HUES48 (cell line): ENCODE results near the gene GALNT17.

Experiments used
- H3K27ac ChIP-seq: one replicate; pipeline ENCODE4 v1.7.0; 2013; ENCODE audit warnings: low read depth, low read length, inconsistent platforms
- H3K27me3 ChIP-seq: 2 replicates; pipeline ENCODE4 v1.6.1; 2013; ENCODE audit warnings: mild to moderate bottlenecking, low read length; ENCODE audit not compliant: control insufficient read depth, insufficient read depth
- H3K36me3 ChIP-seq: 2 replicates; pipeline ENCODE4 v1.6.1; 2013; ENCODE audit warnings: low read length; ENCODE audit not compliant: control insufficient read depth, insufficient read depth
- H3K4me1 ChIP-seq: 2 replicates; pipeline ENCODE4 v1.6.1; 2013; ENCODE audit warnings: mild to moderate bottlenecking, low read length; ENCODE audit not compliant: control insufficient read depth, insufficient read depth
- H3K4me3 ChIP-seq: 2 replicates; pipeline ENCODE4 v1.5.1; 2013; ENCODE audit warnings: mild to moderate bottlenecking, low read depth, low read length
- H3K9ac ChIP-seq: 2 replicates; pipeline ENCODE4 v1.6.1; 2013; ENCODE audit warnings: mild to moderate bottlenecking, low read depth, low read length, moderate library complexity
- H3K9me3 ChIP-seq: 2 replicates; pipeline ENCODE4 v1.6.1; 2013; ENCODE audit warnings: low read length; ENCODE audit not compliant: control insufficient read depth, insufficient read depth

The GALNT17 gene

DNA sequence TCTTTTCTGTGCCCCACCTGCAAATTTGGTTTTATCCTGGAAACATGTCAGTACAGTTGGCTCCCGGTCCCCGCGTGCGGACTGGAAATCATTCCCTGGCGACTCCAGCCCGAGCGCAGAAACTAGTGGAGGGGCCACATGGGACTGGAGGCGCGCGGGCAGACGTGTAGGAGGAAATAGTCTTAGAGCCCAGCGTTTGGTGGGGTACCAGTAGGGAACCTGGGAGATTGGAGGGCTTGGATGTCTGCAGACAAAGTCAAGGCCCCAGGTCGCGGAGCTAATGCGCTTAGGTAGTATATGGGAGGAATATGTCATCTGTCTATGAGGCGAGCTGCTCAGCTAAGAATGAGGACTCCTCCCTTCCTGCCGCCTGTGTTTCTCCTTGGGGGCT is 1.3 kb downstream of the GALNT17 start:
- H3K4me1 ChIP-seq = peaks cover 23% of the 10 kb centered on the region
- H3K9me3 ChIP-seq = no peaks in the 10 kb centered on the region
- no peak overlapping the region for H3K9ac ChIP-seq
- no peak overlapping the region for H3K27ac ChIP-seq
- H3K27me3 ChIP-seq = 0 out of 2 replicates have a peak, but pooled peaks cover 4% of the 10 kb centered on the region
- H3K4me3 ChIP-seq = peak overlapping the region; percentile 81
- H3K36me3 ChIP-seq = peaks cover 11% of the 10 kb centered on the region; the same call in 1 of the 2 replicates

DNA sequence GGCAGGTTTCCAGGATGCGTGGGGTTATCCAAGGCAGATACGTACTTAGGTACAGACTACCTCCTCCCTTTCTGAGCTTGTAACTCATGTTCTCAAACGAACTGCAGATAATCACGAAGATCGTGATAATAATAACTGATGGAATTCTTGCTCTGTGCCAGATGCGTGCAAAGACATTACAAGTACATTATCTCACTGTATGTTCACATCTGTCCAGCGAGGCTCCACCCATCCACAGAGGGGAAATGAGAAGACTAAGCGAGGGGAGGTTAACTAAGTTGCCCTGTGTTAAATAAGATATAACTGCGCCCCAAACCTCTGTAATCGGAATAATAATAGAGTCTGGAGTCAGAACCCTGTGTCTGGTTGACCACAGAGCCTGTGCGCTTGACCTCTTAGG is 1.9 kb downstream of the GALNT17 start:
- H3K4me1 ChIP-seq = peaks cover 23% of the 10 kb centered on the region
- H3K27me3 ChIP-seq = 0 out of 2 replicates have a peak, but pooled peaks cover 4% of the 10 kb centered on the region
- no peaks in the 10 kb centered on the region for H3K9me3 ChIP-seq
- H3K27ac ChIP-seq = no peak overlapping the region
- peak overlapping the region; percentile 81 for H3K4me3 ChIP-seq
- peaks cover 11% of the 10 kb centered on the region; the same call in 1 of the 2 replicates for H3K36me3 ChIP-seq
- no peak overlapping the region for H3K9ac ChIP-seq

DNA sequence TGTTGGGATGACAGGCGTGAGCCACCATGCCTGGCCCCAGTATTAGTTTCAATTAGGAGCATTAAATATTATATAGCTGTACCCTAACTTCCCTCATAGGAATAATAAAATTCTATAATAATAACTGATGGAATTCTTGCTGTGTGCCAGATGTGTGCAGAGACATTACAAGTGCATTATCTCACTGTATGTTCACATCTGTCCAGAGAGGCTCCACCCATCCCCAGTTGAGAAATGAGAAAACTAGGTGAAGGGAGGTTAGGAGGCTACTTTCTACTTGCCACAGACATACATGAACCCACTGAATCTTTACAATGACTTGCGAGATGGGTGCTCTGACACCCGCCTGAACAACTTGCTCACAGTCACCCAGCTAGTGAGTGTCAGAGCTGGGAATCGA is 3.2 kb downstream of the GALNT17 start:
- Histone ChIP-seq H3K9ac (no peak overlapping the region), H3K4me1 (peaks cover 17% of the 10 kb centered on the region), H3K27ac (no peak overlapping the region), H3K27me3 (0 out of 2 replicates have a peak, but pooled peaks cover 4% of the 10 kb centered on the region), H3K36me3 (peaks cover 13% of the 10 kb centered on the region), H3K4me3 (no peak overlapping the region), H3K9me3 (no peaks in the 10 kb centered on the region)

DNA sequence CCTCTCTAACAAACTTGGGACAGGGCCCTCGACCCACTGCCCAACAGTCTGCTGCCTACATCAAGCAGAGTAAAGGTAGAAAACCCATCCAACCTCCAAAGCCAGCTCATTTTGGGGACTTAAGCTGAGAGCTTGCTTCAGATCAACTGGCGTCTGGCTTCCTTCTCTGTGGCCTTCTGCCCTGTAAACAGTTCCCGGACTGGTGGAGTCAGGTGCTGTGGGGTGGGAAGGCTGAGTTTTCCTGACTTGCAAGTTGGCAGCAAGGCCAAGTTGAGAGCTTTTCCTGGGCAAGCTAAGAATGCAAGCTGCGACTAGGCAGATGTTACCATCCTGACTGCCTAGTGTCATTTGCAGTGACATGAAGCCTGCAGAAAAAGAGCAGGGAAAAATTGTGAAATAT is 3.7 kb downstream of the GALNT17 start:
- peaks cover 11% of the 10 kb centered on the region for H3K4me1 ChIP-seq
- no peak overlapping the region for H3K4me3 ChIP-seq
- no peak overlapping the region for H3K27ac ChIP-seq
- no peaks in the 10 kb centered on the region for H3K9me3 ChIP-seq
- peaks cover 18% of the 10 kb centered on the region for H3K36me3 ChIP-seq
- H3K9ac ChIP-seq = no peak overlapping the region
- 0 out of 2 replicates have a peak, but pooled peaks cover 4% of the 10 kb centered on the region for H3K27me3 ChIP-seq

DNA sequence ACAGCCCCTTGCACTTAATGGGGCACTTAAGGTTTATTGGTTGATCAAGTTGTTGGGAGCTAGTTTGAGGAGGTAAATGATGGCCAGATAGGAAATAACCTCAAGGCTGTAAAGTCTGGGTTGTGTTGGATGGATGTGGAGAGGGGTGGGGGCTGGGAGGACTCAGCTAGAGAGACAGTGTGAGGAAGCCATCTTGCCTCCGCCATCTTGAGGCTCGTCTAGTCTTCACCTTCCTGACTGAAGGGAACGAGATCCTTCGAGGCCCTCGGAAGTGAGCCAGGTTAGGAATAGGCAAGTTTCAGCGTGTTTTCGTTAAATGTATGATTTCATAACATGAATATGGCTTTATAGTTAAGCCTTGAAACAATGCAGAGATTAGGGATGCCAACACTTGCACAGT is 5.5 kb downstream of the GALNT17 start:
- H3K36me3 ChIP-seq = peaks cover 26% of the 10 kb centered on the region
- H3K27ac ChIP-seq = no peak overlapping the region
- H3K9me3 ChIP-seq = no peaks in the 10 kb centered on the region
- peaks cover 11% of the 10 kb centered on the region for H3K4me1 ChIP-seq
- 0 out of 2 replicates have a peak, but pooled peaks cover 2% of the 10 kb centered on the region for H3K27me3 ChIP-seq
- H3K4me3 ChIP-seq = no peak overlapping the region
- H3K9ac ChIP-seq = no peak overlapping the region

DNA sequence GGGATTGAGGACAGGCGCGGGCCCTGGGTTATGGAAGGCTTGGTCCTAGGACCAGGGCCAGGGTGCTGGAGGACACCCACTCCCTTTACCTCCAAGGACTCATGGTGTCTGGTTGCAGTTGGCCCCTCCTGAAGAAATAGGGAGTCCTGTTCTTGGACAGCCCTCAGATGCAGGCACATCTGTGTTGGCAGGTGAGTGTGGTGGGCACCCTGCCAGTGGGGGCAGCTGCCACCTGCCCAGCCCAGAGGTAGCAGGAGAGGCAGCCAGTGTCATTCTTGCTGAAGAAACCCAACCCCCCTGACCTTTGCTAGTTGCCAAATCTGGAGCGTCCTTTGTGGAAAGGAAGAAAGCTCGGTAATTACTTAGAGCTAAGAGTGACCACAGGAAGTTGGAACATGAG is 8.3 kb downstream of the GALNT17 start:
- Histone ChIP-seq H3K4me1 (no peaks in the 10 kb centered on the region; the same call in 1 of the 2 replicates), H3K9ac (no peak overlapping the region), H3K4me3 (no peak overlapping the region), H3K9me3 (no peaks in the 10 kb centered on the region), H3K27me3 (no peaks in the 10 kb centered on the region), H3K36me3 (peaks cover 24% of the 10 kb centered on the region), H3K27ac (no peak overlapping the region)

DNA sequence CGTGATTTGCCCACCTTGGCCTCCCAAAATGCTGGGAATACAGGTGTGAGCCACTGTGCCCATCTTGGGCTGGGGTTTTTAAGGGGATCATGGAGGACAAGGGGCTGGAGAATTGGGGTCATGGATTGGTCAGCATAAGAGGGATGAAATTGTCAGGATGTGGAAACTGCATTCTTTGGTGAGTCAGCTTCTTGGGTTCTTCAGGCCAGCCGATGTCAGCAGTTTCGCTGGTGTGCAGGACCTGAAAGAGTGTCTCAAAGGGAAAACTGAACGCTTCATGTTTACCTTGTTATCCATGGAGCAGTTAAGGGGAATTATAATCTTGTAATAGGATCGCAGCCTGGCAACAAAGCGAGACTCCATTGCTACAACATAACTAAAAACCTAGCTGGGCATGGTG is 13.0 kb downstream of the GALNT17 start:
- Histone ChIP-seq H3K4me1 (0 out of 2 replicates have a peak, but pooled peaks cover 4% of the 10 kb centered on the region), H3K4me3 (no peak overlapping the region), H3K27ac (no peak overlapping the region), H3K9ac (no peak overlapping the region), H3K9me3 (no peaks in the 10 kb centered on the region), H3K27me3 (no peaks in the 10 kb centered on the region), H3K36me3 (peaks cover 25% of the 10 kb centered on the region)

DNA sequence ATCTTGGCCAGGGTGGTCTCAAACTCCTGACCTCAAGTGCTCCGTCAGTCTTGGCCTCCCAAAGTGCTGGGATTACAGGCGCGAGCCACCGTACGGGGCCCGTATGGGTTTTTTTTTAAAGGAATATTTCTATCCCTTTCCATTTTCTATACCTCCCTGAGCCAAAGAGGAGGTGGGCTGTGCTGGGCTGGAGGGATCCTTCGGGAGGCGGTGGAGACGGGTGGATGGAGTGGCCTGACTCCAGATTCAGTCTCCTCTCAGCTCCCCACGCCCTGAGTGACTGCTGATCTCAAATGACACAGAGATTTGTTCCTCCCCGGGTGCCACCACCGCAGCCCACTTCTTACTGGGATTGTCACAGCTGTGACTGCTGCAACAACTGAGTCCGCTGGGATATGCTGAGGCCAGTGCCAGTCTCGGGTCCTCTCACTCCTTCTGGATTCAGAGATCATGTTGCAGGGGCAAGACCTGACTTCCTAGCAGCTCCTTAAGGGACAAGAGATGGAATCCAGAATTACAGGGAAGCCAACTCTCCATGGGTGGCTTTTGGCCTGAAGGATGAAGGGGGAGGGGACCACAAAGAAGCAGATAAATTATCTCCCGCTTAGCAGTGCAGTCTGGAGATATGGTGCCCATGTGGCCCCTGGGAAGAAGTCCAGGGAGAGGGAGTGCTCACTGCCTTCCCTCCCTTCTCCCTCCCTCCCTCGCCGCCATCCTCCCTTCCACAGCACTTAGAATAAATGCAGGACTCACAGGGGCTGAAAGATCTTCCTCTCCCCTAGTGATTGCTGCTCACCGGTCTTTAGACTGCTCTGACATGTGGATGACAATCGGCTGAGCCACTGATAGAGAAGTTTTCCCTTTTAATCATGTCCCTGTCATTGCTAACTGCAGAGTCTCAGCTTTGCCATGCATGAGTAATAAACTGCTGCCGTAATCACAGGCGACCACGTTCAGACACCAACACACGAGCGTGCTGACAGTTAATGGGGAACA is 14.3 kb downstream of the GALNT17 start:
- 0 out of 2 replicates have a peak, but pooled peaks cover 4% of the 10 kb centered on the region for H3K4me1 ChIP-seq
- no peak overlapping the region for H3K9ac ChIP-seq
- H3K9me3 ChIP-seq = no peaks in the 10 kb centered on the region
- peaks cover 16% of the 10 kb centered on the region for H3K36me3 ChIP-seq
- H3K27ac ChIP-seq = no peak overlapping the region
- H3K4me3 ChIP-seq = no peak overlapping the region
- no peaks in the 10 kb centered on the region for H3K27me3 ChIP-seq

DNA sequence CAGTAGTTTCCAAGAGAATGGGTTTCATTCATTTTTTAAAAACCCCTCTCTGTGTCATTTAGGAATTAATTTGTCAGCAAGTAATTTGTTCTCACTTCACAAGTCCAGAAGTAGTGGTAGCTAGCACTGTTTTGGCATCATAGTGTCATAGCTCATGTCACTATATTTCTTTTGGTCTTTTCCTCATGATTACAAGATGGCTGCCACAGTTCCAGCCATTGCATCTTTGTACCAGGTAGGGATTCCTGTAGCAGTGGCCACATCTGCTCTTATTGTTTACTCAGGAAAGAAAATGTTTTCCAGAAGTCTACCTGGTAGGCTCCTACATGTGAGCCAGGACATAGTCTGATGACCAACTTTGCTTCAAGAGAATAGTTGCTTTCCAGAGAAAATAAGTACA is 16.2 kb downstream of the GALNT17 start:
- H3K9ac ChIP-seq = no peak overlapping the region
- no peaks in the 10 kb centered on the region for H3K9me3 ChIP-seq
- H3K36me3 ChIP-seq = peaks cover 13% of the 10 kb centered on the region; the same call in 1 of the 2 replicates
- H3K4me1 ChIP-seq = peaks cover 11% of the 10 kb centered on the region
- no peaks in the 10 kb centered on the region for H3K27me3 ChIP-seq
- no peak overlapping the region for H3K27ac ChIP-seq
- H3K4me3 ChIP-seq = no peak overlapping the region

DNA sequence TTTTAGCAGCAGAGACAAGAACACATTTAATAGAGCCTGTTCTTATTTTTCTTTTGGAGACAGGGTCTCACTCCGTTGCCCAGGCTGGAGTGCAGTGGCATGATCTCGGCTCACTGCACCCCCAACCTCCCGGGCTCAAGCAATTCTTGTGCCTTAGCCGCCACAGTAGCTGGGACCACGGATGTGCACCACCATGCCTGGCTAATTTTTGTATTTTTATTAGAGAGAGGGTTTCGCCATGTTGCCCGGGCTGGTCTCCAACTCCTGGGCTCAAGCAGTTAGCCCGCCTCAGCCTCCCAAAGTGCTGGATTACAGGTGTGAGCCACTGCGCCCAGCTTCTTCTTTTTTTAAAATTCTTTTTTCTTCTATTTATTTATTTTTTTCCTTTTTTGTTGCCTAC is 23.3 kb downstream of the GALNT17 start:
- Histone ChIP-seq H3K4me3 (no peak overlapping the region), H3K27me3 (no peaks in the 10 kb centered on the region), H3K9ac (no peak overlapping the region), H3K9me3 (no peaks in the 10 kb centered on the region), H3K27ac (no peak overlapping the region), H3K4me1 (peaks cover 7% of the 10 kb centered on the region), H3K36me3 (peaks cover 12% of the 10 kb centered on the region; the same call in 1 of the 2 replicates)

DNA sequence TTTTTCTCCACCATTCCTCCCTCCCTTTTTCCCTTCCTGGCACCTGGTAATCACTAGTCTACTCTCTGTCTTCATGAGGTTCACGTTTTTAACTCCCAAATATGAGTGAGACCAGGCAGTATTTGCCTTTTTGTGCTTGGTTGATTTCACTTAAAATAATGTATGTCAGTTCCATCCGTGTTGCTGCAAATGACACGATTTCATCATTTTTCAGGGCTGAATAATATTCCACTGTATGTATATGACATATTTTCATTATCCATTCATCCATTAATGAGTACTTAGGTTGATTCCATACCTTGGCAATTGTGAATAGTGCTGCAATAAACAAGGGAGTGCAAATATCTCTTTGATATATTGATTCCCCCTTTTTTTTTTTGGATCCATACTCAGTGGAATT is 25.8 kb downstream of the GALNT17 start:
- Histone ChIP-seq H3K27me3 (no peaks in the 10 kb centered on the region), H3K9me3 (no peaks in the 10 kb centered on the region), H3K4me3 (no peak overlapping the region), H3K36me3 (peaks cover 12% of the 10 kb centered on the region; the same call in 1 of the 2 replicates), H3K9ac (no peak overlapping the region), H3K4me1 (no peaks in the 10 kb centered on the region), H3K27ac (no peak overlapping the region)
